GM18526 (cell line): ENCODE results near the gene NDC1.

Experiments used
- POLR2A ChIP-seq: IDR thresholded peaks from 3 replicates; pipeline ENCODE4 v1.6.1; 2011; ENCODE audit not compliant: insufficient read length; ENCODE audit errors: extremely low read depth

NDC1 gene

DNA sequence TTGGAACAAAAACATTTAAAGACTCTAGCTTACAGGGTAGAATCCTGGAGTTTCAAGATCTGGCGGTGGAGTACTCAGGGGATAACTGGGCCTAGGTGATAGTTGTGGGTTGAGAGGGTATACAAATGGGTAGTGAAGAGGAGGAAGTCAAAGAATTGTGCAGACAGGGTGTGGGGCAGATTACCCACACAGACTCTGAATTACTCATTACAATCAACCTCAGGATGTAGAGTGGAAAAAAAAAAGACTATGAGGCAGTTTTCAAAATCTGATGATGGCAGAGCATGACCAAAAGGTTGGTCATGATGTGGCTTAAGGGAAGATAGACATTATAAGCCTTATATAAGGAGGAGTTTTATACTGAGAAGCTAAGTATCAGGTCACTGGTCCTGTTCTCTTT lies 55.0 kb downstream of the NDC1 start:
- no peak for TF ChIP-seq POLR2A

DNA sequence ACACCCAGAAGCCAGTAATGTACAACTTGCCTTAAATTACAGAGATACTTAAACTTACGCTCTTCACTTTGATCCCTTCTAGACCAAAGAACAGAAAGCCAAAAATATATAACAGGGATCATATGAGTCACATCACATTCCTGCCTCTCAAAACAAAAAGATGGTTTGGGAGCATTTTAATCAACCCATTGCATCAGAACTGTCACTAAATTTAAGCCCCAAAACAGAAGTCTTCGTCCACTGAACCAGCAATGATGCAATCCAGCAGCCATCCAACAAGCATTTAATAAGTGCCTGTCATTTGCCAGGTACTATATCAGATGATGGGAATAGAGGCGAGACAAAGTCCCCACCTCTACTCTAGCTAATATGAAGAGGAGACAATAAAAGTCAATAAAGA lies 56.4 kb downstream of the NDC1 start:
- no peak for TF ChIP-seq POLR2A

DNA sequence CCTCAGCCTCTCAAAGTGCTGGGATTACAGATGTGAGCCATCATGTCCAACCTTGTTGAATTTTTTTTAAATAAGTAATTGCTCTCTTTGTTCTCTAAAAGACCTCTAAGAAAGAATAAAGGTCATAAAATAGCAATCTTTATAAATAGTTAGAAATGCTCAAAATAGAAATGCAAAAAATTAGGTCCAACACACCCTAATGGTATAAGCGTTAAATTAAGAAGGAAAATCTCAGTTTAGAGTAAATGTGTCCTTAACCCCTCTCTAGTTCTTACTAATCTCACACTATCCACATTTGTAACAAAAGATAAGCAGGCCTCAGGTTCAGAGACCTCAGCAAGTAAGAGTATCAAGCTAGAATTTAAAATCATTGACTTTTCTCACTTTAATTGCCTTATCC lies 60.8 kb downstream of the NDC1 start:
- no peak for TF ChIP-seq POLR2A

DNA sequence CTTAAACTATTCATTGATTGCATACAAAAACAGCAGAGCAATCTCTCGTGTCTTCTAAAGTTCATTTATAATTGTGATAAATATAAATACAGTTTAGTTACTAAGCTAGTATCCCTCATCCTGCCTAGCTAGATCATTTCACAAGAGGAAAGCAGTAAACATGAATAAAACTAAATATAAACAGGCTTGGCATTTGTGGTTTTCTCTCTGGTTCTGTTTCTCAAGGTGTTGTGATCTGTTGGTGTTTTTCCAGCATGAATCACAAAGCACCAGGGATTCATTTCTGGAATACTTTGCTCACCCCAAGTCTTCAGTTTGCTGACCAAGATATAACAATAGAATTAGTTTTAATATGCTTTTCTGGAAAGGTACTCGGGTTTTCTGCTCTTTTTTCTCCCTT lies 66.4 kb downstream of the NDC1 start:
- TF ChIP-seq POLR2A: no peak

DNA sequence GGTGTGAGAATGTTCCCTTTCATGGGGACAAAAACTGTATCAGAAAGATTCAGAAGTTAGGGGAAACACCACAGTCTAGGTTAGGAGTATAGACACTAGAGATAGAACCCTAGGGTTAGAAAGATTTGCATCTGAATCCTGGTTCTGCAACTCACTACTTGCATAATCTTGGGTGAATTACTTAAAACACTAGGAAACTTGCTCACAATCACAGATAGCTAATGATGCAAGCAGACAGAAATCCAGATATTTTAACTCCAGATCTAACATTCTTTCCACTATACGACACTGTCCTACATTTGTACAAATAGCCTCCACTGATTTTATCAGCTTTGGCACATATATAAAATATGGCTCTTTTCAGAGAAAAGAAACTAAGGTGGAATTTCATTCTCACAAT lies 68.3 kb downstream of the NDC1 start:
- TF ChIP-seq POLR2A: no peak

- TF ChIP-seq POLR2A: no peak
Observed at GRCh38 chr1:53769184-53769583, 68.9 kb downstream of the NDC1 start.

GRCh38 chr1:53766831-53767405 lies 71.2 kb downstream of the NDC1 start:
- no peak for TF ChIP-seq POLR2A

DNA sequence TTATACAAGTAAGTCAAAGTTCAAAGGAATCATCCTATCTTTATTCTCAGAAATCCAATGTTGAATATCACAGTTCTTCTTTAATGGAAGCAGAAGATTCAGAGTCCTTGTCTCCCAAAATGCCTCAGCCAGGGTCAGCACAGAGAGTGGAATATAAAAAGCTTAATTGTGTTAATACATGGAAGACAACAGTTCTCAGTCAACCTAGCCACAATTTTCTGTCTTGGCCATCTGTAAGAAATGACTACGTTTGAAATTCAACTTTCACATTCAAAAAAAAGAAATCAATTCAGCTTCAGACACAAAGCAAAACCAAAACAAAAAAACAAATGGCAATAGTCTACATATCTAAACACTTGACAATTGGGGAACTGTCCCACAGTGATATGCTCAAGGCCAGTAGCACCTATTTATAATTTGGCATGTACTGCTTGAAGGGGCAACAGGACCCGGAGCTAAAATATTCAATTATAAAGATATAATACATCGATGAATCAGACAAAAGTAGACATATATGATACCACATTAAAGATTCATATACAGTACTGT lies 71.8 kb downstream of the NDC1 start:
- no peak for TF ChIP-seq POLR2A

- TF ChIP-seq POLR2A: no peak
Observed at GRCh38 chr1:53765657-53766056, 72.4 kb downstream of the NDC1 start.

DNA sequence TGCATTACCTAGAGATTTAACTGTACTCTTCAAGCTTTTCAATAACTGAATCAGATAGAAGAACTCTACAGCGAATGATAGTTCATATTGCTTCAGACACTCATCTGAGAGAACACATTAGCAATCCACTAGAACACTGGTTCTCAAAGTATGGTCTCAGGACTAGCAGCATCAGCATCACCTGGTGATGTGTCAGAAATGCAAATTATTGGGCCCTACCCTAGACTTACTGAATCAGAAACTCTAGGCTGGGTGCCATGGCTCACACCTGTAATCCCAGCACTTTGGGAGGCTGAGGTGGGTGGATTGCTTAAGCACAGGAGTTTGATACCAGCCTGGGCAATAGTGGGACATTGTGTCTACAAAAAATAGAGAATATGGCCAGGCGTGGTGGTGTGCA lies 74.2 kb downstream of the NDC1 start:
- TF ChIP-seq POLR2A: no peak

GRCh38 chr1:53763461-53763860 lies 74.6 kb downstream of the NDC1 start:
- TF ChIP-seq POLR2A: no peak

GRCh38 chr1:53755874-53756273 lies 82.2 kb downstream of the NDC1 start:
- TF ChIP-seq POLR2A: no peak

GRCh38 chr1:53754484-53755312 lies 83.4 kb downstream of the NDC1 start:
- TF ChIP-seq POLR2A: no peak

- no peak for TF ChIP-seq POLR2A
Observed at GRCh38 chr1:53752281-53752680, 85.8 kb downstream of the NDC1 start.

GRCh38 chr1:53747841-53748240 lies 90.3 kb downstream of the NDC1 start:
- no peak for TF ChIP-seq POLR2A

DNA sequence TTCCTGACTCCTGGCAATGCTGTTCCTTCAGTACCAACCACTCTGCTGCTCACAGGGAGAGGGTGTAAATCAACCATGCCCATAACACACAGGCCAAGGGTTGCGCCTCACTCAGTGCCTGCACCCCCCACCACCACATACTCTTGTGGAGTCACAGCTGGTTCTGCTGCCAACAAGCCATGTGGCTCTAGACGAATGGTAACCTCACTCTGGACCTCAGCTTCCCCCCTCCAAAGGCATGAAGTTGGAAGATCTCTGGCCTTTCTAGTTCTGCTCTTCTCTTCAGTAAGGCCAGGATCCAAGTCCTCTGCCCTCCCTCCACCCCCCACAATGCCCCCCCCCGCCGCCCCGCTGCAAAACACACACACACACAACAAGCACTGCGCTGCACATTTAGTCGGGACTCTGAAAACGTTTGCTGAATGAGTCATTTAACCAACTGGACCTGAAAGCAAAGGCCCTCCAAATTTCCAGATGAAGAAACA lies 97.4 kb downstream of the NDC1 start:
- TF ChIP-seq POLR2A: no peak

- no peak for TF ChIP-seq POLR2A
Observed at GRCh38 chr1:53739109-53739681, 98.9 kb downstream of the NDC1 start, which contains the start of gene GLIS1. Gene GLIS1, minus strand, starts transcription at chr1:53739164. Its CDS starts 1,100 bp downstream, at chr1:53738064.
